Germinal center (tissue), 1 donor: ENCODE measurements around the gene SAMD10.
"Not testable (repeated sequence)": the region's sequence is repeated elsewhere in the genome, so short reads cannot be mapped to it uniquely, and the experiment has no call there.

Experiments
- DNase-seq: peaks from one replicate; pipeline ENCODE4 v3.0.0; 2012; ENCODE audit warnings: mixed read lengths, low spot score

Gene SAMD10

GRCh38 chr20:63968928-63969760 lies 10.3 kb downstream of the SAMD10 start:
- DNase-seq: no peak

GRCh38 chr20:63968136-63968927 lies 11.1 kb downstream of the SAMD10 start:
- DNase-seq: no peak

- no peak for DNase-seq
Measured at GRCh38 chr20:63967330-63968135, 11.9 kb downstream of the SAMD10 start.

- DNase-seq: no peak
Measured at GRCh38 chr20:63966944-63967322, 12.5 kb downstream of the SAMD10 start.

DNA sequence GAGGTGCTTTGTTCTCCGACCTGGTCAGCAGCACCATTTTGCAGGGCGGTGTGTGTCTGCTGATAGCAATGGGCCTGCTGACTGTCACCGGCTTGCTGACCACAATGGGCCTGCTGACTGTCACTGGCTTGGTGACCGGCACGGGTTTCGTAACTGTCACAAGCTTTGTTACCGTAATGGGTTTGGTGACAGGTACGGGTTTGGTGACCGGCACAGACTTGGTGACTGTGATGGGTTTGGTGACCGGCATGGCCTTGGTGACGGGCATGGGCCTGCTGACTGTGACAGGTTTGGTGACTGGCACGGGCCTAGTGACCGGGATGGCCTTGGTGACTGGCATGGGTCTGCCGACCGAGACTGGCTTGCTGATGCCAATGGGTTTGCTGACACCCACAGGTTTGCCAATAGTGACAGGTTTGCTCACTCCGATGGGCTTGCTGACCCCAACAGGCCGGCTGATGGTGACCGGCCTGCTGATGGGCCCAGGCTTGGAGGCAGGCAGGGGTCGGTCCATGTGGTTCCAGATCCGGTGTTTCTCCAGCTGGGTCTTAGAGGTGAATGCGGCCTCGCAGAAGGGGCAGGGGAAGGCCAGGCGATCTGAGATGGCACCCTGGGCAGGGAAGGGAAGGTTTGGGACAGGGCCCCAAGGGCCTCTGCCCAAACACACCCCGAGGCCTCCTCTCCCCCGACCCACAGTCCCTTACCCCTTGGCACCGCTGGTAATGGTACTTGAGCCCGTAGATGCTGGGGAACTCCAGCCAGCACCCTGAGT lies 13.1 kb downstream of the SAMD10 start:
- no peak for DNase-seq

DNA sequence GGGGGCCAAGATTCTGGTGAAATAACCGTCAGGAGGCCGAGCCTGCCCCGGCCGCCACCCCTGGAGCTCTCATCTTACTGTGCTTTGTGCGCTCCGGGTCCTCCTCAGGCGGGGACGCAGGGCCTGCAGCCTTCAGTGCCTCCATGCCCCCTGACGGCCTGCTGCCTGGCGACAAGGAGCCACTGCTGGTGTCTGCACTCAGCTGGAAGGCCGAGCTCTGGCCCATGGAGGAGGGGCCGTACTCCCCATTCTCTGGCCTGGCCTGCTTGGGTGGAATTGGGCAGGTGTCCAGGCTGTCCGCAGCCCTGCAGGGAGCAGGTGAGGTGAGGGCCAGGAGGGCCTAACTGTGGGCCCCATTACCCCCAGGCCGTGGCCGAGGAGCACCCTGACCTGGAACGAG lies 15.0 kb downstream of the SAMD10 start:
- no peak for DNase-seq

DNA sequence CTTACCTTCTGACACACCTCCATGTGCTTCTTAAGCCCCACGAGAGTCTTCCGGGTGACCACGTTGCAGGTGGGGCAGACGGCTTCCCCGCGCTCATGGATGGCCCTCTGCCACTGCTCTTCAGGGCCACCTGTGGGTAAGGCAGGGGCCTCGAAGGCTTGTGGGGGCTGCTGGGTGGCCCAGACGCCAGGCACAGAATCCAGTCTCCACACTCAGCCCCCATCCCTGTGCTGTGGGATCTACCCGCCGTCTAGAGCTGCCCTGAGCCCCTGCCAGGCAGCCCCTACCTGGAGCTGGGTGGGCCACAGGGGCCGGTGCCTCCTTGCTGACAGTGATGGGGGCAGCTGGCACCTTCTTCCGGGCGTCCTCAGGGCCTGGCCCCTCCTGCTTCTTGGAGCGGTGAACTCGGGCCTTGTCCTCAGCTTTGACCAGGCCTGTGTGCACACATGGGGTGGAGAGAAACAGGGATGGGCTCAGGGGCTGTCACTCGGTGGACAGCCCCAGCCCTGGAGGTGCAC lies 15.6 kb downstream of the SAMD10 start:
- DNase-seq: no peak

DNA sequence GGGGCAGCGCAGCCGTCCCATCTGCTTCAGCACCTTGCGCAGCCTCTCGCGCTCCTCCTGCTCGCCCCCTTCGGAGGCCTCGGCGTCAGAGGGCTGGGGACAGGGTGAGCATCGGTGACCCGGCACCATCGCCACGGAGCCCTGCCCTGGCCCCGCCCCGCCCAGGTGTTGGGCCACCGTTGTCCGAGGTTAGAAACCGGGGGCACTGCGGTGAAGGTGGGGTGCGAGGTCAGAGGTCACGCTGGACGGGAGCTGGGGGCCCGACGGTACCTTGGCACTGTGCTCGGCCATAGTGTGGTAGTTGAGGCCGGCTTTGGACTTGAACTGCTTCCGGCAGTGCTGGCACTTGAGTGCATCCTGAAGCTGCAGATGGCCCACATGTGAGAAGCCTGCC lies 16.1 kb downstream of the SAMD10 start:
- no peak for DNase-seq

- DNase-seq: no peak
Measured at GRCh38 chr20:63962426-63963347, 16.8 kb downstream of the SAMD10 start.

GRCh38 chr20:63961664-63962425 lies 17.6 kb downstream of the SAMD10 start:
- DNase-seq: no peak

DNA sequence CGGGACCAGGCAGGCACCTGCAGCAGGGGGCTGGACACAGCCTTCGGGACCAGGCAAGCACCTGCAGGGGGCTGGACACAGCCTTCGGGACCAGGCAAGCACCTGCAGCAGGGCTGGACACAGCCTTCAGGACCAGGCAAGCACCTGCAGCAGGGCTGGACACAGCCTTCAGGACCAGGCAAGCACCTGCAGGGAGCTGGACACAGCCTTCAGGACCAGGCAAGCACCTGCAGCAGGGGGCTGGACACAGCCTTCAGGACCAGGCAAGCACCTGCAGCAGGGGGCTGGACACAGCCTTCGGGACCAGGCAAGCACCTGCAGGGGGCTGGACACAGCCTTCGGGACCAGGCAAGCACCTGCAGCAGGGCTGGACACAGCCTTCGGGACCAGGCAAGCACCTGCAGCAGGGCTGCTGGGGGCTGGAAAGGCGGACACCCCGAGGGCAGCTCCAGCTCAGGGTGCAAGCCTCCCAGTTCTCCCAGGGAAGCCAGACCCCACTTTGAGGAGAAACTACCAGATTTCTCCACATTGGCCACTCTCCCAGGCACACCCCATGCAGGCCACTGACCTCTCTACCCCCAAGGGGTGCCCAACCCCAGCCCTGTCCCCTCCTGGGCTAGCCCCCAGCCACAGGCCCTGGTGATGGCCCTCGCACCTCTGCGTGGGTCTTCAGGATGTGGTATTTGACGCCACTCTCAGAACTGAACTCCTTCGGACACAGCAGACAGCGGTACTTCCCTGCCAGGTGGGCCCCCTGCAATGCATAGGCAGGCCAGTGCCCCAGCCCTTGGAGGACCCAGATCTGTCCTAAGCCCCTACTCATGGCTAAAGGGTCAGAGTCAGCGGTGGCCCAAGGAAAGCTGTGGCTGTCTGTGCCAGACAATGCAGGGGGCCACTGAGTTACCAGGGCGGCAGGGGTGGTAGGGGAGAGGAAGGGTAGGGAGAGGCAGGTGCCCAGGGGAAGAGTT lies 18.5 kb downstream of the SAMD10 start:
- DNase-seq: not testable (repeated sequence)

GRCh38 chr20:63959699-63960075 lies 19.8 kb downstream of the SAMD10 start:
- no peak for DNase-seq

DNA sequence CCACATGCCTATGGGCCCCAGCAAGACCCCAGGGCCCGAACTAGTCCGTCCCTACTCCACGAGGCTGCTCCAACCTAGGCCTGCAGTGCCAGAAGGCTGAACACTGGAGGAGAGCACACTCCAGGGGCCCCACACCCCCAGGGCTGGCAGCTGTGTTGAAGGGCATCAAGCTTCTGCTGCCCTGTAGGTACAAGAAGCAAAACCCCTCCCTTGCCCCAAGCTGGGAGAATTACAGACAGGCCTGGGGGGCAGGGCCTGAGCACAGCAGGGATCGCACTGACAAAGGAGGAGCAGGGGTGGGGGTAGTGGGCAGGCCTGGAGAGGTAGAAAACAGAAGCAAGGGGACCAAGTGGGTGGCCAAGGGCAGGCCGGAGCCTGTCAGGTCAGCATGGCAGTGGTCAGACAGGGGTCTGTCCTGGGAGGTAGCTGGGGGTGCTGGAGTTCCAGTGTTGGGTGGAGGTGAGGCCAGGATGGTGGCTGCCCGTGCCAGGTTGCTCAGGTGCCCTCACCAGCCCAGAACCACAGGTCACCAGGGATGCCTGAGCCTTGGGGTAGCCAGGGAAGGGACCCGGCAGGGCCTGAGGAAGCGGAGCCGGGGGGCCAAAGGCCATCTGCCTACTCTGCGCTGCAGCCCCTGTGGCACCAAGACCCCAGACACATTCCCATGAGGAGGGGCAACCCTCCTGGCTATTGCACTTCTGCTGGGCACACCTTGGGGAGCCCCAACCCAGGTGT lies 20.3 kb downstream of the SAMD10 start:
- no peak for DNase-seq

GRCh38 chr20:63958471-63958870 lies 21.0 kb downstream of the SAMD10 start:
- DNase-seq: no peak

DNA sequence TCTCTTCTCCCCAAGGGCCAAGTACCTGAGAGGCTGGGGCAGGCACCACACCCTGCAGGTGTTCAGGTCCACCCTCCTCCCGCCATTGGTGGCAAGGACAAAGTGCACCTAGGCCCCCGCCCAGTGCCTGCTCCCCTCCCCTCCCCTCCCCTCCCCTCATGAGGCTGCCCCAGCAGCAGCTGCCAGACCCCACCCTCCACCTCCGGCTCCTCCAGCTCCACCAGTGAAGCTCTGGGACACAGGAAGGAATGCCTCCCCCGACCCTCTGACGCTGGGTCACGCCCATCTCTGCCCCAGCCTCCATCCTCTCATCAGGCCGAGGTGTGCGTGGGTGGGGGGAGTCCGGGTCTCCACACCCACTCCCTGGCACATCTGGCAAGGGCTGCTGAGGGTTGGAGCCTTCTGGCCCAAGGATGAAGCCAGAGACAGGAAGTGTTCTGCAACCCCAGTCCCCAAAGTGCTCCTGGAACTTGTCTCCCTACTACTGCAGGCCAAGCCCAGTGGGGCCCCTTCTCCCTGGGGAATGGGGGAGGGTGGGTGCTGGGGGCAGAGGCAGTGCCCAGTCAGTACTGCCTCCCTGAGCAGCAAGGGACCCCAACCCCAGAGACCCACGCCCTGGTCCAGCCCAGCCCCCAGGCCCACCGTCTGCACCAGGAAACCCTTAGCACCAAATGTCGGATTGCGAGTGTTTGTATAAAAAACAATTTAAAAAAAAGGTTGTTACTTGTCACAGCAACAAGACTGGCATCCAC lies 21.6 kb downstream of the SAMD10 start:
- DNase-seq: no peak

GRCh38 chr20:63957004-63957689 lies 22.3 kb downstream of the SAMD10 start:
- peak; percentile 46 for DNase-seq

DNA sequence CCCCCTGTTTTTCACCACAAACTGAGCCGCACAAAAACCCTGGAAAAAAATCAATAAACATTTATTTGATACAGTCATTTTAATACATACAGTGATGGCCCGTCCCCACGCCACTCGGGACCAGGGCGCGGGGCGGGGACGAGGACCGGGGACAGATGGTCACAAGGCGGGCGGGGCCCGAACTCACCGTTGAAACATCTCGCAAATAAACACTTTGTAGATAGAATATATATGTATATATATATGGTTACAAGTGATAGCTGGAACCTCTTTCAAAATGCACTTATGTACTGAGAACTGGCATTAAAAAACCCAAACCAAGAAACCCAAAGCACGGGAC lies 22.8 kb downstream of the SAMD10 start:
- DNase-seq: no peak
